Sigmoid colon (tissue), 7 donors: ENCODE results near the gene C6orf89. TPM values are rescaled to one million over a fixed set of nuclear protein-coding genes. Genes with fewer than 3 reads are reported as not detected.

Source experiments
- DNase-seq: peaks from one replicate; pipeline ENCODE4 v3.0.0-alpha.2; 2019
- H3K27ac ChIP-seq, 4 donors: fragments of 200-600 bp; sonication (generic); one replicate each; pipeline ENCODE4 v1.5.1; 2016 to 2019; ENCODE audit warnings: mild to moderate bottlenecking in 1 of 4
- H3K27me3 ChIP-seq, 3 donors: fragments of 200-600 bp; sonication (generic); one replicate each; pipeline ENCODE4 v1.5.1; 2019; ENCODE audit warnings: mild to moderate bottlenecking in 1 of 3
- H3K36me3 ChIP-seq, 4 donors: fragments of 200-600 bp; sonication (generic); one replicate each; pipeline ENCODE4 v1.5.1; 2016 to 2019
- H3K4me1 ChIP-seq, 4 donors: fragments of 200-600 bp; sonication (generic); one replicate each; pipeline ENCODE4 v1.5.1; 2017 to 2019
- H3K4me3 ChIP-seq, 4 donors: fragments of 200-600 bp; sonication (generic); one replicate each; pipeline ENCODE4 v1.5.1; 2017 to 2019; ENCODE audit warnings: mild to moderate bottlenecking in 2 of 4, moderate library complexity in 1 of 4
- H3K9me3 ChIP-seq, 4 donors: fragments of 200-600 bp in 3 of 4; sonication (generic) in 3 of 4; one replicate each; pipeline versions ENCODE4 v1.5.1 to v1.6.1; 2013 to 2019
- CTCF ChIP-seq, 4 experiments: fragments of 450-650 bp in 3 of 4; fragments of 200-600 bp in 1 of 4; IDR thresholded peaks; one replicate each; pipeline ENCODE4 v1.5.1; 2016 to 2019; ENCODE audit warnings: antibody characterized with exemption in 4 of 4, mild to moderate bottlenecking in 3 of 4, moderate library complexity in 2 of 4
- EP300 ChIP-seq, 4 donors: sonication (generic); formaldehyde crosslinking; IDR thresholded peaks; one replicate each; pipeline ENCODE4 v1.6.1; 2017; ENCODE audit warnings: antibody characterized with exemption in 4 of 4
- POLR2A ChIP-seq, 2 donors: fragments of 450-650 bp; IDR thresholded peaks; one replicate each; pipeline ENCODE4 v1.6.1; 2016; ENCODE audit warnings: antibody characterized with exemption in 2 of 2, mild to moderate bottlenecking in 2 of 2, moderate library complexity in 2 of 2
- POLR2AphosphoS5 ChIP-seq, 4 donors: sonication (generic); formaldehyde crosslinking; IDR thresholded peaks; one replicate each; pipeline ENCODE4 v1.6.1; 2017; ENCODE audit warnings: antibody characterized with exemption in 4 of 4
- WGBS, 2 donors: extraction: QIAGEN DNeasy Blood & Tissue Kit; methylation state at CpG; one replicate each; pipeline ENCODE4 v1.1.7; 2013; 5-methylcytosine and 5-hydroxymethylcytosine counted together
- intact Hi-C: fragments of 100-400 bp; cut with DNase I; formaldehyde crosslinking; loops from one replicate; pipeline ENCODE4 v1.15.1; 2023
- polyA plus RNA-seq, 3 donors: library from polyadenylated mRNA; stranded (reverse); fragments of 200-250 nt; gene quantifications; one replicate each; pipeline ENCODE4 v1.2.3, GENCODE V29; 2013
- total RNA-seq, 4 donors: library from RNA; depleted of rRNA; stranded (reverse); fragments of >200 nt; gene quantifications; one replicate each; pipeline ENCODE4 v1.1.0, GENCODE V29; 2016
- donor health status: healthy with polysubstance abuse.
- donor health status: Bipolar disorder and iron deficiency.
- donor health status: healthy.

C6orf89 gene
- total and polyA plus RNA-seq, 7 donors = 5.5 to 51.4 (median 37.3) TPM

- Histone ChIP-seq H3K4me3 (no peak overlapping the region), H3K9me3 (no peaks in the 10 kb centered on the region), H3K36me3 (peaks cover 0 to 5% (median 0%) of the 10 kb centered on the region in 4 donors), H3K27ac (peak overlapping the region in 2 of 4 donors; percentile 12 to 59), H3K27me3 (no peaks in the 10 kb centered on the region), H3K4me1 (peaks cover 0 to 21% (median 15%) of the 10 kb centered on the region in 4 donors)
- DNase-seq = no peak
- TF ChIP-seq POLR2A (IDR thresholded peaks at IDR 0.05) (no peak), EP300 (IDR thresholded peaks at IDR 0.05) (no peak), CTCF (IDR thresholded peaks at IDR 0.05) (no peak), POLR2AphosphoS5 (IDR thresholded peaks at IDR 0.05) (no peak)
- intact Hi-C loops = no loop called here
- WGBS, 2 donors = 95 to 97% methylated on average over 4 of the region's 4 CpGs
Measured at GRCh38 chr6:36930483-36930882, 44.7 kb downstream of the C6orf89 start.

DNA sequence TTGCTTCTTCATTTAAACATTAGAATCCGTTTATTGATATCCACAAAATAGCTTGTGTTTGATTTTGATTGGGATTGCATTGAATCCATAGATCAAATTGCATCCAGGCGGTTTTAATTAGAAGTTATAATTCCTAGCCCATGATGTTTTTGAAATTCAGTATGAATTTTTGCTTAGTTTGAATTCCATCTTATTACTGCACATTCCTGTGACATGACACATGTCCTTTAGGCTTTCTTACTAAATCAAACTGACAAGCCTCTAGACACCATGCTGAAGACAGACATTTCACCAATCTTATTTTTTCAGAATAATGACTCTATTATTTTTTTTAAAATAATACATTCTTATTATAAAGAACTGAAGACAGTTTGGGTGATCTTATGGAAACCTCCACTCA is 47.4 kb downstream of the C6orf89 start:
- Histone ChIP-seq H3K36me3 (no peaks in the 10 kb centered on the region), H3K4me1 (peaks cover 0 to 10% (median 5%) of the 10 kb centered on the region in 4 donors), H3K4me3 (no peak overlapping the region), H3K27me3 (no peaks in the 10 kb centered on the region), H3K27ac (no peak overlapping the region), H3K9me3 (no peaks in the 10 kb centered on the region)
- no peak for DNase-seq
- WGBS, 2 donors = 94 to 97% methylated on average over 2 of the region's 2 CpGs
- intact Hi-C loops = no loop called here
- TF ChIP-seq POLR2AphosphoS5 (IDR thresholded peaks at IDR 0.05) (no peak), CTCF (IDR thresholded peaks at IDR 0.05) (no peak), POLR2A (IDR thresholded peaks at IDR 0.05) (no peak), EP300 (IDR thresholded peaks at IDR 0.05) (no peak)

- DNase-seq = no peak
- Histone ChIP-seq H3K4me3 (no peak overlapping the region), H3K9me3 (no peaks in the 10 kb centered on the region), H3K36me3 (no peaks in the 10 kb centered on the region), H3K4me1 (peaks cover 0 to 6% (median 1%) of the 10 kb centered on the region in 4 donors), H3K27me3 (no peaks in the 10 kb centered on the region), H3K27ac (no peak overlapping the region)
- WGBS, 2 donors = 90 to 91% methylated on average over 4 of the region's 4 CpGs
- intact Hi-C loops = no loop called here
- TF ChIP-seq POLR2A (IDR thresholded peaks at IDR 0.05) = no peak
Measured at GRCh38 chr6:36933519-36933918, 47.8 kb downstream of the C6orf89 start.

GRCh38 chr6:36934901-36935300 is 49.1 kb downstream of the C6orf89 start:
- no peak for DNase-seq
- intact Hi-C loops = no loop called here
- H3K4me3 ChIP-seq = no peak overlapping the region
- H3K27ac ChIP-seq = no peak overlapping the region
- no peaks in the 10 kb centered on the region for H3K36me3 ChIP-seq
- TF ChIP-seq CTCF (IDR thresholded peaks at IDR 0.05) = no peak
- TF ChIP-seq POLR2AphosphoS5 (IDR thresholded peaks at IDR 0.05) = no peak
- no peak for TF ChIP-seq EP300 (IDR thresholded peaks at IDR 0.05)
- TF ChIP-seq POLR2A (IDR thresholded peaks at IDR 0.05) = no peak
- 86 to 89% methylated on average over 7 of the region's 7 CpGs for WGBS, 2 donors
- H3K27me3 ChIP-seq = no peaks in the 10 kb centered on the region
- H3K4me1 ChIP-seq = no peaks in the 10 kb centered on the region
- no peaks in the 10 kb centered on the region for H3K9me3 ChIP-seq

DNA sequence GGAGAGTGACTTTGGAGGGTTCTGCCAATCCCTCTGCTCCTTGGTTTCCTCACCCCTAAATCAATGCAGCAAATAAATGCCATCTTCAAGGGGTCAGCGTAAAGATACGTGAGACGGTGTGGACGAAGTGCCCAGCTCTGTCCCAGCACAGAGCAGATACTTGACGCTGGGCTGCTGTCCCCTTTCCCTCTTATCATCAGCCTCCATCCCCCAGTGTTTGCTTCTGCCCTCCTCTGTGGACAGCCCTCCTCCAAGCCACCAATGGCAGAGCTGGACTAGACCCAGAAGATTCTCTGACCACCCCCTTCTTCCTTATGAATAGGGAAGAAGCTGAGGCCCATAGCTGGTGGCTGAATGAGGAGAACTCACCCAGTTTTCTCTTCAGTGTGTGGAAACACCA is 51.1 kb downstream of the C6orf89 start:
- Histone ChIP-seq H3K9me3 (no peaks in the 10 kb centered on the region), H3K27ac (no peak overlapping the region), H3K27me3 (peaks cover 0 to 4% (median 0%) of the 10 kb centered on the region in 3 donors), H3K36me3 (no peaks in the 10 kb centered on the region), H3K4me3 (no peak overlapping the region), H3K4me1 (no peaks in the 10 kb centered on the region)
- intact Hi-C loops = no loop called here
- TF ChIP-seq CTCF (IDR thresholded peaks at IDR 0.05) (no peak), POLR2A (IDR thresholded peaks at IDR 0.05) (no peak), EP300 (IDR thresholded peaks at IDR 0.05) (no peak), POLR2AphosphoS5 (IDR thresholded peaks at IDR 0.05) (no peak)
- 96 to 97% methylated on average over 5 of the region's 5 CpGs for WGBS, 2 donors
- DNase-seq = no peak
